ENCODE results near the gene INTS3.

DNA sequence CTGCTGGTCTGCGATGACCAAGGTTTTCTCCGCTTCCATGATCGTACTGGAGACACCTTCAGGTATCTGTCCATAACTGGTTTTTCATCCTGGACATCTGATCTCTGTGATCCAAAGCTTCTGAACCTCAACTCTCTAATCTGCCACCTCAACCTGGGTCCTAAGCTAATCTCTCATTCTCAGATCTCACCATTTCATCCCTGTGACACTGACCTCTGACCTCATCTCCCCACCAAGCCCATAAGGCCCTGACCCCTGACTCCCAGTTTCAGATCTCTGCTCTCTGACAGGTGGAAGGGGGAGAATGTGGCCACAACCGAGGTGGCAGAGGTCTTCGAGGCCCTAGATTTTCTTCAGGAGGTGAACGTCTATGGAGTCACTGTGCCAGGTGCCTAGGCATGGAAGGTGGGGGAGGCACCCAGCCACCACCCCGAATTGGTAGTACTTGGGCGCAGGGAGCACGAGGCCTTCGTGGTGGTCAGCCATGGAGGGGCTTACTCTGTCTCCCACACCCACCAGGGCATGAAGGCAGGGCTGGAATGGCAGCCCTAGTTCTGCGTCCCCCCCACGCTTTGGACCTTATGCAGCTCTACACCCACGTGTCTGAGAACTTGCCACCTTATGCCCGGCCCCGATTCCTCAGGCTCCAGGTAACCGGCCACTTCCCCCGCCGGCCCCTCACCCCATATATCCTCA lies 51.1 kb downstream of the INTS3 start:
- no peak for TF ChIP-seq YY1 (tag by site-specific recombination; IDR thresholded peaks at IDR 0.05)
- TF ChIP-seq, protein P1, sequence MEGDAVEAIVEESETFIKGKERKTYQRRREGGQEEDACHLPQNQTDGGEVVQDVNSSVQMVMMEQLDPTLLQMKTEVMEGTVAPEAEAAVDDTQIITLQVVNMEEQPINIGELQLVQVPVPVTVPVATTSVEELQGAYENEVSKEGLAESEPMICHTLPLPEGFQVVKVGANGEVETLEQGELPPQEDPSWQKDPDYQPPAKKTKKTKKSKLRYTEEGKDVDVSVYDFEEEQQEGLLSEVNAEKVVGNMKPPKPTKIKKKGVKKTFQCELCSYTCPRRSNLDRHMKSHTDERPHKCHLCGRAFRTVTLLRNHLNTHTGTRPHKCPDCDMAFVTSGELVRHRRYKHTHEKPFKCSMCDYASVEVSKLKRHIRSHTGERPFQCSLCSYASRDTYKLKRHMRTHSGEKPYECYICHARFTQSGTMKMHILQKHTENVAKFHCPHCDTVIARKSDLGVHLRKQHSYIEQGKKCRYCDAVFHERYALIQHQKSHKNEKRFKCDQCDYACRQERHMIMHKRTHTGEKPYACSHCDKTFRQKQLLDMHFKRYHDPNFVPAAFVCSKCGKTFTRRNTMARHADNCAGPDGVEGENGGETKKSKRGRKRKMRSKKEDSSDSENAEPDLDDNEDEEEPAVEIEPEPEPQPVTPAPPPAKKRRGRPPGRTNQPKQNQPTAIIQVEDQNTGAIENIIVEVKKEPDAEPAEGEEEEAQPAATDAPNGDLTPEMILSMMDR (tag by site-specific recombination; IDR thresholded peaks at IDR 0.05): no peak
- no peak for TF ChIP-seq ZNF837 (tag by site-specific recombination; IDR thresholded peaks at IDR 0.05)
- TF ChIP-seq ZBTB8A (tag by site-specific recombination; IDR thresholded peaks at IDR 0.05): no peak
- TF ChIP-seq, protein P2, sequence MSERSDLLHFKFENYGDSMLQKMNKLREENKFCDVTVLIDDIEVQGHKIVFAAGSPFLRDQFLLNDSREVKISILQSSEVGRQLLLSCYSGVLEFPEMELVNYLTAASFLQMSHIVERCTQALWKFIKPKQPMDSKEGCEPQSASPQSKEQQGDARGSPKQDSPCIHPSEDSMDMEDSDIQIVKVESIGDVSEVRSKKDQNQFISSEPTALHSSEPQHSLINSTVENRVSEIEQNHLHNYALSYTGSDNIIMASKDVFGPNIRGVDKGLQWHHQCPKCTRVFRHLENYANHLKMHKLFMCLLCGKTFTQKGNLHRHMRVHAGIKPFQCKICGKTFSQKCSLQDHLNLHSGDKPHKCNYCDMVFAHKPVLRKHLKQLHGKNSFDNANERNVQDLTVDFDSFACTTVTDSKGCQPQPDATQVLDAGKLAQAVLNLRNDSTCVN (tag by site-specific recombination; optimal IDR thresholded peaks at IDR 0.05): no peak
- no peak for TF ChIP-seq ZSCAN30 (tag by site-specific recombination; IDR thresholded peaks at IDR 0.05)
- TF ChIP-seq, protein P3, sequence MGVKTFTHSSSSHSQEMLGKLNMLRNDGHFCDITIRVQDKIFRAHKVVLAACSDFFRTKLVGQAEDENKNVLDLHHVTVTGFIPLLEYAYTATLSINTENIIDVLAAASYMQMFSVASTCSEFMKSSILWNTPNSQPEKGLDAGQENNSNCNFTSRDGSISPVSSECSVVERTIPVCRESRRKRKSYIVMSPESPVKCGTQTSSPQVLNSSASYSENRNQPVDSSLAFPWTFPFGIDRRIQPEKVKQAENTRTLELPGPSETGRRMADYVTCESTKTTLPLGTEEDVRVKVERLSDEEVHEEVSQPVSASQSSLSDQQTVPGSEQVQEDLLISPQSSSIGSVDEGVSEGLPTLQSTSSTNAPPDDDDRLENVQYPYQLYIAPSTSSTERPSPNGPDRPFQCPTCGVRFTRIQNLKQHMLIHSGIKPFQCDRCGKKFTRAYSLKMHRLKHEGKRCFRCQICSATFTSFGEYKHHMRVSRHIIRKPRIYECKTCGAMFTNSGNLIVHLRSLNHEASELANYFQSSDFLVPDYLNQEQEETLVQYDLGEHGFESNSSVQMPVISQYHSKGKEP (tag by site-specific recombination; IDR thresholded peaks at IDR 0.05): no peak
- TF ChIP-seq ZNF654 (tag by site-specific recombination; IDR thresholded peaks at IDR 0.05; ENCODE audit: low read depth): no peak
- TF ChIP-seq, protein P4, sequence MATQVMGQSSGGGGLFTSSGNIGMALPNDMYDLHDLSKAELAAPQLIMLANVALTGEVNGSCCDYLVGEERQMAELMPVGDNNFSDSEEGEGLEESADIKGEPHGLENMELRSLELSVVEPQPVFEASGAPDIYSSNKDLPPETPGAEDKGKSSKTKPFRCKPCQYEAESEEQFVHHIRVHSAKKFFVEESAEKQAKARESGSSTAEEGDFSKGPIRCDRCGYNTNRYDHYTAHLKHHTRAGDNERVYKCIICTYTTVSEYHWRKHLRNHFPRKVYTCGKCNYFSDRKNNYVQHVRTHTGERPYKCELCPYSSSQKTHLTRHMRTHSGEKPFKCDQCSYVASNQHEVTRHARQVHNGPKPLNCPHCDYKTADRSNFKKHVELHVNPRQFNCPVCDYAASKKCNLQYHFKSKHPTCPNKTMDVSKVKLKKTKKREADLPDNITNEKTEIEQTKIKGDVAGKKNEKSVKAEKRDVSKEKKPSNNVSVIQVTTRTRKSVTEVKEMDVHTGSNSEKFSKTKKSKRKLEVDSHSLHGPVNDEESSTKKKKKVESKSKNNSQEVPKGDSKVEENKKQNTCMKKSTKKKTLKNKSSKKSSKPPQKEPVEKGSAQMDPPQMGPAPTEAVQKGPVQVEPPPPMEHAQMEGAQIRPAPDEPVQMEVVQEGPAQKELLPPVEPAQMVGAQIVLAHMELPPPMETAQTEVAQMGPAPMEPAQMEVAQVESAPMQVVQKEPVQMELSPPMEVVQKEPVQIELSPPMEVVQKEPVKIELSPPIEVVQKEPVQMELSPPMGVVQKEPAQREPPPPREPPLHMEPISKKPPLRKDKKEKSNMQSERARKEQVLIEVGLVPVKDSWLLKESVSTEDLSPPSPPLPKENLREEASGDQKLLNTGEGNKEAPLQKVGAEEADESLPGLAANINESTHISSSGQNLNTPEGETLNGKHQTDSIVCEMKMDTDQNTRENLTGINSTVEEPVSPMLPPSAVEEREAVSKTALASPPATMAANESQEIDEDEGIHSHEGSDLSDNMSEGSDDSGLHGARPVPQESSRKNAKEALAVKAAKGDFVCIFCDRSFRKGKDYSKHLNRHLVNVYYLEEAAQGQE (tag by site-specific recombination; IDR thresholded peaks at IDR 0.05): no peak
- no peak for TF ChIP-seq ZFP69B (tag by site-specific recombination; IDR thresholded peaks at IDR 0.05)
- TF ChIP-seq ZNF138 (tag by site-specific recombination; IDR thresholded peaks at IDR 0.05; ENCODE audit: borderline replicate concordance): no peak
- no peak for TF ChIP-seq ZXDB (tag by site-specific recombination; IDR thresholded peaks at IDR 0.05)
